Activated effector memory CD4-positive, alpha-beta T cell treated with anti-CD3 and anti-CD28 coated beads, Interleukin-2, amount 50 U/mL, for 16 hours (primary cell): ENCODE measurements around the gene LCE1C.

Experiments used
- DNase-seq: peaks from one replicate; pipeline ENCODE4 v3.0.0-alpha.2; 2020

The LCE1C gene

DNA sequence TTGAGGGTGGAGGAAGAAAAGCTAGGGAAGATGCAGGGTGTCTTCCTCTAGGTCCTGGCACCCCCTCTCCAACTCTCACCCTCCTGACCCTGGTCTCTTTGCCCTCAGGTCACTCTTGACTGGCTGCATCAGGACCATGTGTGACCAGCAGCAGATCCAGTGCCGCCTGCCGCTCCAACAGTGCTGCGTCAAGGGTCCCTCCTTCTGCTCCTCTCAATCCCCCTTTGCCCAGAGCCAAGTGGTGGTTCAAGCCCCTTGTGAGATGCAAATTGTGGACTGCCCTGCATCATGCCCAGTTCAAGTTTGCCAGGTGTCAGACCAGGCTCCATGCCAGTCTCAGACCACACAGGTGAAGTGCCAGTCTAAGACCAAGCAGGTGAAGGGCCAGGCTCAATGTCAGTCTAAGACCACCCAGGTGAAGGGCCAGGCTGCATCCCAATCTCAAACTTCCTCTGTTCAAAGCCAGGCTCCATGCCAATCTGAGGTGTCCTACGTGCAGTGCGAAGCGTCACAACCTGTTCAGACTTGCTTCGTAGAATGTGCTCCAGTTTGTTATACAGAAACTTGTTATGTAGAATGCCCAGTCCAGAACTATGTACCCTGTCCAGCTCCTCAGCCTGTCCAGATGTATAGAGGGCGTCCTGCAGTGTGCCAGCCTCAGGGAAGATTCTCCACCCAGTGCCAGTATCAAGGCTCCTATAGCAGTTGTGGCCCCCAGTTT, 46.8 kb downstream of the LCE1C start:
- DNase-seq, result no peak

DNA sequence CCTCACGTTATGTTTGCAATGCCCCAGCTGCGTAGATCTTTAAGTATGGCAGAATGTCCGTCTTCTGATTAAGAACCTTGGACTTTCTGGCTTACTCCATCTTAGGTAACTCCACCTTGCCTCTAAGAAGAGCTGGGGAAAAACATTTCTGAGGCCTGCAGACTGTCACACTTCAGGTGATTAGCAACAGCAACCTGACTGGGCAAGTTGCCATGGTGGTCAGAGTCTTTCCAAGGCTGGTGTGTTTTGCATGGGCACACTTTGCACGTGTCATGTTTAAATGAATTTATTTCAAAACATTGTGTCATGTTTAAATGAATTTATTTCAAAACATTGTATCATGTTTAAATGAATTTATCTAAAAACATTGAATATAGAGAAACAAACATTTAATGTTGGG, 47.8 kb downstream of the LCE1C start:
- DNase-seq, result no peak

DNA sequence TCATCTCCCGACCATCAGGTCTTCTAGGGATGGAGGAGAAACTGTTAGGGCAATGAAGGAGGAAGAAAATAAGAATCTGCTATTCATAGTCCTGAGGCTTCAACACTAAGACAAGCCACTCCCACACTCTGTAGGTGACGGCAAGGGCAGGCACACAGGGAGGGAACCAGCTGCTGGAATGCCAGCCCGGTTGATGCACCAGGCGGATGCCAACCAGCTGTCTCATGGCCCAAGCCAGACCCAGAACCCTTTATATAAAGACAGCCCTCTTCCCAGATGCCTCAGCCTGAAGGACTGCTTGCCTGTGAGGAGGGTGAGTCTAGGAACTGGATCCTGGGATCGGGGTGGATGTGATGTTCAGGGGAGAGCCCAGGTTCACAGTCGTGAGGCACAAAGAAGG, 48.7 kb downstream of the LCE1C start, which contains the start of gene KPRP:
KPRP (plus strand) TSS at position 279 of the 400 bp plus-strand sequence. CDS start 1,564 bp downstream, outside the sequence.
- DNase-seq, result no peak

DNA sequence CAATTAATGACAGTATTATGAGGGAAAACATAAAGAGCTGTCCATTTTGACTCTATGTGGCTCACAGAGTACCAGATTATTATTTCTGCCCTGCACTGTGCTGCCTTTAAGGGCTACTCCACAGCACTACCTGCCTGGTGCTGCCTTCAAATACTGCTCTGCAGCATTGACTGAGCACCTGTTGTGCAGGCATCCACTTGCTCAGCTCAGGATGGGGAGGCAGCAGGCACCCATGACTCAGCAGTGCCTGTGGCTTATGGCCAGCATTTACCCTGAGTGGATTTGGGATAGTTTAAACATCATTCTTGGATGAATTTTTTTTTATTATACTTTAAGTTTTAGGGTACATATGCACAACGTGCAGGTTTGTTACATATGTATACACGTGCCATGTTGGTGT, 49.6 kb downstream of the LCE1C start:
- no peak for DNase-seq
